ENCODE measurements around the gene FNTB. TPM values are rescaled to one million over a fixed set of nuclear protein-coding genes. Genes with fewer than 3 reads are reported as not detected.

The FNTB gene
- total and polyA plus RNA-seq, 2 of the 13 experiments (the other 11 are each of a cell fraction or from before 2014, with no cell fraction given): 23.6 to 28.5 TPM

DNA sequence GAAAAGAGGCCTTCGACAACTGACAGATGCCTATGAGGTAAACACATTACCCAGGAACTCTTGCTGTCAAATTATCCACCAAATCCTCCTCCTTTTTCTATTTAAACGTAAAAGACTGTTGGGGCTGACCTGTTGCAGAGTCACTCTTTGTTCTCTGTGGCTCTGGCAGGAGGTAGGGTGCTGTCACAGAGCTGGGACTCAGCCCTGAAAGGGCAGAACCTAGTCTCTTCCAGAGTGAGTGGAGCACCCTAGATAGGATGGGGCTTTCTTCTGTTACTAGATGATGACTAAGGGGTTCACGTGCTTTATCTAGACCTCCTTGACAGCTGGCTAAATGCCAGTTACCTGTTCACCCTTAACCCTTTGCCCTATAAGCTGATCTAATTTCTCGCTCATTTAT is 25.7 kb downstream of the FNTB start (continued):
- TF ChIP-seq, protein P1, sequence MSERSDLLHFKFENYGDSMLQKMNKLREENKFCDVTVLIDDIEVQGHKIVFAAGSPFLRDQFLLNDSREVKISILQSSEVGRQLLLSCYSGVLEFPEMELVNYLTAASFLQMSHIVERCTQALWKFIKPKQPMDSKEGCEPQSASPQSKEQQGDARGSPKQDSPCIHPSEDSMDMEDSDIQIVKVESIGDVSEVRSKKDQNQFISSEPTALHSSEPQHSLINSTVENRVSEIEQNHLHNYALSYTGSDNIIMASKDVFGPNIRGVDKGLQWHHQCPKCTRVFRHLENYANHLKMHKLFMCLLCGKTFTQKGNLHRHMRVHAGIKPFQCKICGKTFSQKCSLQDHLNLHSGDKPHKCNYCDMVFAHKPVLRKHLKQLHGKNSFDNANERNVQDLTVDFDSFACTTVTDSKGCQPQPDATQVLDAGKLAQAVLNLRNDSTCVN (CRISPR knock-in tag; IDR thresholded peaks at IDR 0.05; ENCODE audit: borderline replicate concordance): no peak
- TF ChIP-seq ZNF839 (CRISPR knock-in tag; IDR thresholded peaks at IDR 0.05; ENCODE audit: borderline replicate concordance) (no peak), ZNF530 (CRISPR knock-in tag; IDR thresholded peaks at IDR 0.05; ENCODE audit: low read depth) (no peak), HDAC6 (IDR thresholded peaks at IDR 0.05; ENCODE audit: low read depth, low read length) (no peak), ZNF432 (CRISPR knock-in tag; IDR thresholded peaks at IDR 0.05; ENCODE audit: borderline replicate concordance) (no peak), MEIS2 (CRISPR knock-in tag; IDR thresholded peaks at IDR 0.05) (no peak)

DNA sequence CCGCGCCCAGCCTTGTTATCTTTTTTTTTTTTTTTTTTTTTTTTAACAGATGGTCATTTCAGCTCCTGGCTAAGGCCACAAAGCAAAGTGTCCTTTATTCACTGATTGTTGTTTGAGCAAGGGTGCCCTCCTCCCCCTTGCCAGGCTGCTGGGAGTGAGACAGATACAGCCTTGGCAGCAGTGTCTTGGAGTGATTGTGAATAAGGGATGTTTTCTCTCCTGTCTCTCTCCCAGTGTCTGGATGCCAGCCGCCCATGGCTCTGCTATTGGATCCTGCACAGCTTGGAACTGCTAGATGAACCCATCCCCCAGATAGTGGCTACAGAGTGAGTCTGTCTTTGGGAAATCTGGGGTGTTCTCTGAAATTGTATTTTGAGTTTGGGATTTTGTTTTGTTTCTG is 28.7 kb downstream of the FNTB start:
- DNase-seq (ENCODE audit: low spot score) (no peak), FAIRE-seq (no peak), ATAC-seq (no peak)
- peaks cover 15 to 50% of the 10 kb centered on the region in 2 experiments; a peak in 4 of 5 replicates for H3K36me3 ChIP-seq (replicated peaks in 1 of 2; ENCODE audit: control insufficient read depth in 1 of 2, insufficient read depth in 2 of 2, low read length in 2 of 2)
- no peaks in the 10 kb centered on the region for H3K9me3 ChIP-seq (ENCODE audit: low read length)
- no peak overlapping the region for H3K27ac ChIP-seq (ENCODE audit: extremely low read length, insufficient read depth, low read length)
- 100% methylated on average over 3 of the region's 3 CpGs for WGBS (ENCODE audit: low lambda C conversion rate)
- peaks cover 9% of the 10 kb centered on the region; the same call in 1 of the 2 replicates for H3K4me1 ChIP-seq (ENCODE audit: insufficient read depth, low read length)
- ChIA-PET CTCF (ENCODE audit: low intra/inter-chr PET ratio, low total read pairs) (no interaction called here), POLR2A (interaction anchor here (0.7 kb wide), 1 partner anchor 520 kb away, joined by 3 read pairs; no protein-coding TSS in a partner anchor)
- no peak overlapping the region for H2AFZ ChIP-seq (ENCODE audit: low read length)
- no peak overlapping the region for H3K4me3 ChIP-seq (replicated peaks in 1 of 3; ENCODE audit: insufficient read depth in 1 of 3, low read depth in 2 of 3, low read length in 3 of 3)
- no peak overlapping the region for H3K4me2 ChIP-seq (ENCODE audit: low read depth, low read length)
- in situ Hi-C loops (cut with HindIII; ENCODE audit: extremely low pct_ligation_motif_present, low pct_unique_long_range_greater_than_20kb) (no loop called here), intact Hi-C loops (cut with micrococcal nuclease; ENCODE audit: unreplicated experiment) (no loop called here)
- no peak overlapping the region for H3K9ac ChIP-seq (ENCODE audit: insufficient read depth, low read depth, low read length)
- H3K27me3 ChIP-seq (ENCODE audit: control insufficient read depth in 1 of 2, insufficient read depth in 2 of 2, low read length in 2 of 2): no peaks in the 10 kb centered on the region
- no peaks in the 10 kb centered on the region for H3K79me2 ChIP-seq (ENCODE audit: insufficient read depth, low read length)
- H4K20me1 ChIP-seq (ENCODE audit: insufficient read depth, low read length): no peaks in the 10 kb centered on the region; the same call in 1 of the 2 replicates
- no TSS peak for BruUV-seq (replicated peaks)
- TF ChIP-seq ZNF710 (CRISPR knock-in tag; IDR thresholded peaks at IDR 0.05; ENCODE audit: borderline replicate concordance): no peak
- no peak for TF ChIP-seq ZNF549 (CRISPR knock-in tag; IDR thresholded peaks at IDR 0.05)
- TF ChIP-seq MXD3 (CRISPR knock-in tag; IDR thresholded peaks at IDR 0.05): no peak
- TF ChIP-seq POLR2G (IDR thresholded peaks at IDR 0.05; ENCODE audit: low read depth, low read length): no peak
- no peak for TF ChIP-seq TFDP1 (CRISPR knock-in tag; IDR thresholded peaks at IDR 0.05; ENCODE audit: borderline replicate concordance)
- no peak for TF ChIP-seq ZNF713 (CRISPR knock-in tag; IDR thresholded peaks at IDR 0.05)
